Naive thymus-derived CD8-positive, alpha-beta T cell (primary cell): ENCODE measurements around the gene GASK1A. TPM values are rescaled to one million over a fixed set of nuclear protein-coding genes. Genes with fewer than 3 reads are reported as not detected.
"Not testable (repeated sequence)": the region's sequence is repeated elsewhere in the genome, so short reads cannot be mapped to it uniquely, and the experiment has no call there.

Experiments used
- ATAC-seq, 2 donors: fragments of 150-1000 bp; cut with Tn5 transposase in 1 of 2; sonication (Bioruptor Pico), chemical (Tn5 transposase) in 1 of 2; 1 replicate in 1 of 2; 2 replicates in 1 of 2; pipeline ENCODE4 v1.10.0; 2021; ENCODE audit warnings: mild to moderate bottlenecking in 2 of 2, moderate library complexity in 2 of 2
- POLR2A ChIA-PET: fragments of 350-600 bp; sonication (Branson Sonifier 250); formaldehyde crosslinking; loops from one replicate; lab custom pipeline; 2021; ENCODE audit warnings: antibody characterized with exemption; lab: Charles Lee
- DNase-seq, 10 donors: peaks; one replicate each; pipeline versions ENCODE4 v3.0.0 to v3.0.0-alpha.2; 2020 to 2022
- H3K27ac Mint-ChIP-seq, 10 donors: one replicate each; pipeline ENCODE4 v1.8.0; 2020 to 2022; ENCODE audit warnings: mild to moderate bottlenecking in 10 of 10, mixed read lengths in 10 of 10, moderate library complexity in 4 of 10, inconsistent platforms in 1 of 10
- H3K27me3 Mint-ChIP-seq, 5 donors: one replicate each; pipeline ENCODE4 v1.8.0; 2021 to 2022; ENCODE audit warnings: mixed read lengths in 5 of 5
- H3K36me3 Mint-ChIP-seq, 3 donors: one replicate each; pipeline ENCODE4 v1.8.0; 2020 to 2022; ENCODE audit warnings: mixed read lengths in 3 of 3, mild to moderate bottlenecking in 2 of 3, inconsistent platforms in 1 of 3
- H3K4me1 Mint-ChIP-seq, 4 donors: one replicate each; pipeline ENCODE4 v1.8.0; 2021 to 2022; ENCODE audit warnings: mixed read lengths in 4 of 4
- H3K4me3 Mint-ChIP-seq, 10 donors: one replicate each; pipeline ENCODE4 v1.8.0; 2020 to 2022; ENCODE audit warnings: mild to moderate bottlenecking in 10 of 10, mixed read lengths in 10 of 10, moderate library complexity in 6 of 10, inconsistent platforms in 1 of 10
- H3K9me3 Mint-ChIP-seq, 9 donors: one replicate each; pipeline ENCODE4 v1.8.0; 2020 to 2022; ENCODE audit warnings: mixed read lengths in 9 of 9, mild to moderate bottlenecking in 3 of 9, inconsistent platforms in 1 of 9, moderate library complexity in 1 of 9
- polyA plus RNA-seq, 3 donors: library from polyadenylated mRNA; unstranded; fragments of 300-500 nt; fragmentation: Illumina TruSeq; gene quantifications; one replicate each; pipeline ENCODE4 v1.2.3, GENCODE V29; 2021
- total RNA-seq, 8 experiments: library from RNA in 2 of 8; stranded (reverse) in 2 of 8; gene quantifications; one replicate each; pipeline ENCODE4 v1.2.3 and lab custom pipeline; 2021 to 2026

GASK1A gene
- total and polyA plus RNA-seq, 5 experiments from 2014 or later, result 0.09 to 0.14 TPM; not detected in 3

- Mint-ChIP-seq H3K36me3 (no peaks in the 10 kb centered on the region), H3K27ac (peak overlapping the region; percentile 15 to 95 (median 76)), H3K4me3 (peak overlapping the region in 8 of 10 donors; percentile 48 to 84 (median 69)), H3K4me1 (peaks cover 9 to 39% (median 26%) of the 10 kb centered on the region in 4 donors), H3K9me3 (peaks cover 0 to 2% (median 0%) of the 10 kb centered on the region in 9 donors), H3K27me3 (no peaks in the 10 kb centered on the region)
- DNase-seq (no peak), ATAC-seq (no peak)
- POLR2A ChIA-PET, result interaction anchor here (0.6 to 2.6 kb wide), 4 partner anchors 37 to 736 kb away, joined by 3 to 10 read pairs (median 4); partner anchors contain the start of gene POMGNT2
These were observed 82.2 kb downstream of the GASK1A start for GRCh38 chr3:43061101-43061895.

- POLR2A ChIA-PET, result interaction anchor here (2.6 kb wide), 1 partner anchor 38 kb away, joined by 10 read pairs; no protein-coding TSS in a partner anchor
These were observed 83.0 kb downstream of the GASK1A start for GRCh38 chr3:43062040-43062563.

GRCh38 chr3:43062564-43063040, 83.5 kb downstream of the GASK1A start:
- Mint-ChIP-seq H3K9me3 (peaks cover 0 to 2% (median 0%) of the 10 kb centered on the region in 9 donors), H3K27ac (peak overlapping the region in 1 of 10 donors; percentile 61), H3K27me3 (no peaks in the 10 kb centered on the region), H3K36me3 (no peaks in the 10 kb centered on the region), H3K4me1 (peaks cover 9 to 39% (median 26%) of the 10 kb centered on the region in 4 donors), H3K4me3 (peak overlapping the region in 1 of 10 donors; percentile 22)
- ATAC-seq (no peak), DNase-seq (no peak)
- POLR2A ChIA-PET, result no interaction called here

More at GRCh38 chr3:43062040-43062563, 83.0 kb downstream of the GASK1A start:
- peaks cover 0 to 2% (median 0%) of the 10 kb centered on the region in 9 donors for H3K9me3 Mint-ChIP-seq
- peak overlapping the region in 3 of 10 donors; percentile 1 to 49 (median 41) for H3K4me3 Mint-ChIP-seq
- DNase-seq, result no peak
- H3K4me1 Mint-ChIP-seq, result peaks cover 9 to 39% (median 26%) of the 10 kb centered on the region in 4 donors
- no peaks in the 10 kb centered on the region for H3K27me3 Mint-ChIP-seq
- ATAC-seq, result no peak
- peak overlapping the region in 4 of 10 donors; percentile 15 to 78 (median 43) for H3K27ac Mint-ChIP-seq
- no peaks in the 10 kb centered on the region for H3K36me3 Mint-ChIP-seq

GRCh38 chr3:43063114-43063513, 84.0 kb downstream of the GASK1A start:
- Mint-ChIP-seq H3K27ac (peak overlapping the region in 3 of 10 donors; percentile 20 to 61 (median 24)), H3K27me3 (no peaks in the 10 kb centered on the region), H3K36me3 (no peaks in the 10 kb centered on the region), H3K4me1 (peaks cover 9 to 39% (median 26%) of the 10 kb centered on the region in 4 donors), H3K9me3 (peaks cover 0 to 2% (median 0%) of the 10 kb centered on the region in 9 donors), H3K4me3 (no peak overlapping the region)
- POLR2A ChIA-PET, result no interaction called here
- no peak for ATAC-seq
- DNase-seq, result no peak

- not testable (repeated sequence) for H3K4me3 Mint-ChIP-seq, H3K27ac Mint-ChIP-seq, H3K27me3 Mint-ChIP-seq, H3K36me3 Mint-ChIP-seq, H3K4me1 Mint-ChIP-seq, H3K9me3 Mint-ChIP-seq, DNase-seq, ATAC-seq
- POLR2A ChIA-PET, result interaction anchor here (1.2 kb wide), 1 partner anchor 108 kb away, joined by 4 read pairs; no protein-coding TSS in a partner anchor
These were observed 91.6 kb downstream of the GASK1A start for GRCh38 chr3:43070670-43071069.

- H3K4me3 Mint-ChIP-seq, result no peak overlapping the region
- DNase-seq (peak in 8 of 10 donors; percentile 4 to 60 (median 28)), ATAC-seq (no peak)
- H3K9me3 Mint-ChIP-seq, result no peaks in the 10 kb centered on the region
- peak overlapping the region in 2 of 10 donors; percentile 27 to 45 for H3K27ac Mint-ChIP-seq
- H3K27me3 Mint-ChIP-seq, result no peaks in the 10 kb centered on the region
- no peaks in the 10 kb centered on the region for H3K36me3 Mint-ChIP-seq
- peaks cover 0 to 3% (median 0%) of the 10 kb centered on the region in 4 donors for H3K4me1 Mint-ChIP-seq
- POLR2A ChIA-PET, result interaction anchor here (0.6 to 1.2 kb wide), 2 partner anchors 60 to 109 kb away, joined by 3 to 4 read pairs; no protein-coding TSS in a partner anchor
These were observed 92.3 kb downstream of the GASK1A start for GRCh38 chr3:43071313-43071893.

- no peak for DNase-seq
- Mint-ChIP-seq H3K27me3 (no peaks in the 10 kb centered on the region), H3K4me3 (no peak overlapping the region), H3K9me3 (no peaks in the 10 kb centered on the region), H3K4me1 (peaks cover 0 to 3% (median 0%) of the 10 kb centered on the region in 4 donors), H3K36me3 (peaks cover 0 to 3% (median 3%) of the 10 kb centered on the region in 3 donors), H3K27ac (peak overlapping the region in 1 of 10 donors; percentile 13)
- POLR2A ChIA-PET, result no interaction called here
- ATAC-seq, result no peak
These were observed 93.2 kb downstream of the GASK1A start for GRCh38 chr3:43072361-43072760.

GRCh38 chr3:43073116-43073835, 94.2 kb downstream of the GASK1A start:
- ATAC-seq, result no peak
- Mint-ChIP-seq H3K27ac (peak overlapping the region in 2 of 10 donors; percentile 4 to 6), H3K4me1 (peaks cover 0 to 3% (median under 1%) of the 10 kb centered on the region in 4 donors), H3K36me3 (peaks cover 2 to 10% (median 8%) of the 10 kb centered on the region in 3 donors), H3K4me3 (no peak overlapping the region), H3K27me3 (no peaks in the 10 kb centered on the region), H3K9me3 (peaks cover 0 to 1% (median 0%) of the 10 kb centered on the region in 9 donors)
- POLR2A ChIA-PET, result no interaction called here
- DNase-seq, result no peak

GRCh38 chr3:43073836-43074220, 94.7 kb downstream of the GASK1A start:
- H3K27ac Mint-ChIP-seq, result no peak overlapping the region
- no peak overlapping the region for H3K4me3 Mint-ChIP-seq
- H3K4me1 Mint-ChIP-seq, result peaks cover 0 to 4% (median 1%) of the 10 kb centered on the region in 4 donors
- POLR2A ChIA-PET, result no interaction called here
- H3K9me3 Mint-ChIP-seq, result peaks cover 0 to 1% (median 0%) of the 10 kb centered on the region in 9 donors
- H3K36me3 Mint-ChIP-seq, result peaks cover 5 to 15% (median 13%) of the 10 kb centered on the region in 3 donors
- ATAC-seq, result no peak
- no peak for DNase-seq
- no peaks in the 10 kb centered on the region for H3K27me3 Mint-ChIP-seq

- peak overlapping the region in 1 of 10 donors; percentile 2 for H3K27ac Mint-ChIP-seq
- no peaks in the 10 kb centered on the region for H3K27me3 Mint-ChIP-seq
These were observed 95.4 kb downstream of the GASK1A start for GRCh38 chr3:43074482-43074881.

GRCh38 chr3:43074901-43075689, 96.0 kb downstream of the GASK1A start:
- no peak for ATAC-seq
- Mint-ChIP-seq H3K27me3 (no peaks in the 10 kb centered on the region), H3K9me3 (peaks cover 0 to 1% (median 0%) of the 10 kb centered on the region in 9 donors), H3K36me3 (peaks cover 5 to 26% (median 24%) of the 10 kb centered on the region in 3 donors), H3K4me3 (no peak overlapping the region), H3K27ac (no peak overlapping the region), H3K4me1 (peaks cover 0 to 8% (median 1%) of the 10 kb centered on the region in 4 donors)
- POLR2A ChIA-PET, result no interaction called here
- DNase-seq, result no peak

More at GRCh38 chr3:43074482-43074881, 95.4 kb downstream of the GASK1A start:
- Mint-ChIP-seq H3K4me3 (no peak overlapping the region), H3K4me1 (peaks cover 0 to 6% (median 1%) of the 10 kb centered on the region in 4 donors), H3K9me3 (peaks cover 0 to 1% (median 0%) of the 10 kb centered on the region in 9 donors), H3K36me3 (peaks cover 5 to 20% (median 20%) of the 10 kb centered on the region in 3 donors)
- POLR2A ChIA-PET, result no interaction called here
- ATAC-seq, result no peak
- DNase-seq, result no peak
